ENCODE results near the gene C5.

Gene C5

GRCh38 chr9:120938851-120939250, 111.2 kb downstream of the C5 start:
- H3K79me2 ChIP-seq (ENCODE audit: insufficient read depth, low read length), result no peaks in the 10 kb centered on the region
- H4K20me1 ChIP-seq (ENCODE audit: insufficient read depth, low read length, poor library complexity, severe bottlenecking), result no peaks in the 10 kb centered on the region
- H3K4me3 ChIP-seq (ENCODE audit: low read length, poor library complexity, severe bottlenecking), result no peak overlapping the region
- no peak overlapping the region for H2AFZ ChIP-seq (ENCODE audit: low read length)
- peaks cover 4% of the 10 kb centered on the region; the same call in 1 of the 2 replicates for H3F3A ChIP-seq (ENCODE audit: low read depth)
- no peak overlapping the region for H3K9ac ChIP-seq (ENCODE audit: low read depth, low read length, poor library complexity, severe bottlenecking)
- H3K27me3 ChIP-seq (ENCODE audit: insufficient read depth, low read length, poor library complexity, severe bottlenecking), result no peaks in the 10 kb centered on the region
- no peak overlapping the region for H3K4me2 ChIP-seq (ENCODE audit: low read depth, low read length, poor library complexity, severe bottlenecking)
- TF ChIP-seq EZH2phosphoT487 (IDR thresholded peaks at IDR 0.05; ENCODE audit: borderline replicate concordance), result no peak
- no peak for TF ChIP-seq CTCF (conservative IDR thresholded peaks at IDR 0.05; ENCODE audit: low read length)
- H3K36me3 ChIP-seq (ENCODE audit: insufficient read depth, low read length), result no peaks in the 10 kb centered on the region
- no peaks in the 10 kb centered on the region for H3K9me2 ChIP-seq (replicated peaks; ENCODE audit: low read depth, low read length)
- no peaks in the 10 kb centered on the region for H3K9me3 ChIP-seq (ENCODE audit: insufficient read depth, low read depth, low read length)
- H3K4me1 ChIP-seq (ENCODE audit: insufficient read depth, low read length, poor library complexity, severe bottlenecking), result peaks cover 44% of the 10 kb centered on the region

- H4K20me1 ChIP-seq (ENCODE audit: insufficient read depth, low read length, poor library complexity, severe bottlenecking), result no peaks in the 10 kb centered on the region
- H3K4me2 ChIP-seq (ENCODE audit: low read depth, low read length, poor library complexity, severe bottlenecking), result no peak overlapping the region
- H2AFZ ChIP-seq (ENCODE audit: low read length), result no peak overlapping the region
- no peak overlapping the region for H3K4me3 ChIP-seq (ENCODE audit: low read length, poor library complexity, severe bottlenecking)
- peaks cover 4% of the 10 kb centered on the region; the same call in 1 of the 2 replicates for H3F3A ChIP-seq (ENCODE audit: low read depth)
- H3K9me2 ChIP-seq (replicated peaks; ENCODE audit: low read depth, low read length), result no peaks in the 10 kb centered on the region
- no peaks in the 10 kb centered on the region for H3K36me3 ChIP-seq (ENCODE audit: insufficient read depth, low read length)
- TF ChIP-seq EZH2phosphoT487 (IDR thresholded peaks at IDR 0.05; ENCODE audit: borderline replicate concordance) (no peak), CTCF (conservative IDR thresholded peaks at IDR 0.05; ENCODE audit: low read length) (no peak)
- H3K4me1 ChIP-seq (ENCODE audit: insufficient read depth, low read length, poor library complexity, severe bottlenecking), result peaks cover 57% of the 10 kb centered on the region
- H3K9me3 ChIP-seq (ENCODE audit: insufficient read depth, low read depth, low read length), result no peaks in the 10 kb centered on the region
- H3K27me3 ChIP-seq (ENCODE audit: insufficient read depth, low read length, poor library complexity, severe bottlenecking), result no peaks in the 10 kb centered on the region
- H3K79me2 ChIP-seq (ENCODE audit: insufficient read depth, low read length), result no peaks in the 10 kb centered on the region
- peak overlapping the region; percentile 70 for H3K9ac ChIP-seq (ENCODE audit: low read depth, low read length, poor library complexity, severe bottlenecking)
These were observed 112.5 kb downstream of the C5 start for GRCh38 chr9:120937596-120937995.

GRCh38 chr9:120937127-120937526, 112.9 kb downstream of the C5 start:
- no peaks in the 10 kb centered on the region for H3K79me2 ChIP-seq (ENCODE audit: insufficient read depth, low read length)
- H3K9me2 ChIP-seq (replicated peaks; ENCODE audit: low read depth, low read length), result no peaks in the 10 kb centered on the region
- H4K20me1 ChIP-seq (ENCODE audit: insufficient read depth, low read length, poor library complexity, severe bottlenecking), result no peaks in the 10 kb centered on the region
- H3F3A ChIP-seq (ENCODE audit: low read depth), result peaks cover 4% of the 10 kb centered on the region; the same call in 1 of the 2 replicates
- no peak for TF ChIP-seq CTCF (conservative IDR thresholded peaks at IDR 0.05; ENCODE audit: low read length)
- no peak for TF ChIP-seq EZH2phosphoT487 (IDR thresholded peaks at IDR 0.05; ENCODE audit: borderline replicate concordance)
- H2AFZ ChIP-seq (ENCODE audit: low read length), result no peak overlapping the region
- peaks cover 61% of the 10 kb centered on the region for H3K4me1 ChIP-seq (ENCODE audit: insufficient read depth, low read length, poor library complexity, severe bottlenecking)
- peak overlapping the region; percentile 76 for H3K4me2 ChIP-seq (ENCODE audit: low read depth, low read length, poor library complexity, severe bottlenecking)
- no peaks in the 10 kb centered on the region for H3K27me3 ChIP-seq (ENCODE audit: insufficient read depth, low read length, poor library complexity, severe bottlenecking)
- no peaks in the 10 kb centered on the region for H3K36me3 ChIP-seq (ENCODE audit: insufficient read depth, low read length)
- H3K9me3 ChIP-seq (ENCODE audit: insufficient read depth, low read depth, low read length), result no peaks in the 10 kb centered on the region
- H3K4me3 ChIP-seq (ENCODE audit: low read length, poor library complexity, severe bottlenecking), result no peak overlapping the region
- peak overlapping the region; percentile 70 for H3K9ac ChIP-seq (ENCODE audit: low read depth, low read length, poor library complexity, severe bottlenecking)

Data from Loucy (cell line).